Heart left ventricle (tissue), 13 donors: ENCODE measurements around the gene PLEKHN1.

Experiments
- CTCF ChIP-seq, 12 donors: fragments of 200-600 bp; sonication (generic) in 4 of 12; IDR thresholded peaks; one replicate each; pipeline versions ENCODE4 v1.5.0 to v1.8.0; 2018 to 2022; ENCODE audit warnings: antibody characterized with exemption in 12 of 12, mild to moderate bottlenecking in 5 of 12
- POLR2A ChIP-seq, 2 donors: fragments of 450-650 bp; IDR thresholded peaks; one replicate each; pipeline ENCODE4 v1.6.1; 2017; ENCODE audit warnings: antibody characterized with exemption in 2 of 2, mild to moderate bottlenecking in 2 of 2, moderate library complexity in 2 of 2
- donor health status: ischemic (EF 13 %, LVEDD 7.1; RV severe dilation, severe dysfunction).
- donor health status: DM: no; HTN: yes; CAD: no.
- donor health status: DM: no; HTN: no; CAD: no.
- donor health status: ischemic (EF 25% LVEDD 6.9; RV normal size, moderate dysfunction).
- donor health status: ischemic (EF 25% LVEDD 5.7; RV mildly dilated, moderate dysfunction).
- donor health status: ischemic (EF 35%, LVEDD 5.7; RV mildly dilated, moderate dysfunction).
- donor health status: nonischemic (EF 11% LVEDD 7.7; RV severe dilation, severe dysfunction).
- donor health status: DM: yes; HTN: yes; CAD: no.
- donor health status: PGD.
- donor health status: ischemic (EF 29% LVEDD 5.4; RV normal size, mild dysfunction).
- donor health status: nonischemic (EF 23%, LVEDD 6.1; RV moderate dilation, normal function).

GRCh38 chr1:943545-944340, 22.5 kb upstream of the PLEKHN1 start:
- TF ChIP-seq CTCF (IDR thresholded peaks at IDR 0.05) (no peak), POLR2A (IDR thresholded peaks at IDR 0.05) (no peak)
